GM21381 (cell line): ENCODE results near the gene MYOF.
"Not testable (repeated sequence)": the region's sequence is repeated elsewhere in the genome, so short reads cannot be mapped to it uniquely, and the experiment has no call there.

ENCODE experiments used
- ATAC-seq: cut with Tn5 transposase; IDR thresholded peaks from one replicate; pipeline ENCODE4 v1.9.1; 2021; ENCODE audit warnings: mild to moderate bottlenecking, moderate library complexity; ENCODE audit not compliant: unreplicated experiment

MYOF gene

DNA sequence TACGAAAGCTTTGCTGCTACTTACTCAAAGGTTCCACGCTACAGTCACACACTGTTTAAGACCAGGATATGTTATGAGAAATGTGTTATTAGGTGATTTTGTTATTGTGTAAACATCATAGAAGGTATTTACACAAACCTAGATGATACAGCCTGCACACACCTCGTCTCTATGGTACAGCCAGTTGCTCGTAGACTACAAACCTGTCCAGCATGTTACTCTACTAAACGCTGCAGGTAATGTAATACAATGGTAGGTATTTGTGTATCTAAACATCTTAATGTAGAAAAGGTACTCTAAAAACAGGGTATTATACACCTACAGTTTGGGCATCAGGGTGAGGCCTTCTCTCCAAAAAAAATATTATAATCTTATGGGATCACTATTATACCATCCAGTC lies 181.2 kb downstream of the MYOF start:
- no peak for ATAC-seq

DNA sequence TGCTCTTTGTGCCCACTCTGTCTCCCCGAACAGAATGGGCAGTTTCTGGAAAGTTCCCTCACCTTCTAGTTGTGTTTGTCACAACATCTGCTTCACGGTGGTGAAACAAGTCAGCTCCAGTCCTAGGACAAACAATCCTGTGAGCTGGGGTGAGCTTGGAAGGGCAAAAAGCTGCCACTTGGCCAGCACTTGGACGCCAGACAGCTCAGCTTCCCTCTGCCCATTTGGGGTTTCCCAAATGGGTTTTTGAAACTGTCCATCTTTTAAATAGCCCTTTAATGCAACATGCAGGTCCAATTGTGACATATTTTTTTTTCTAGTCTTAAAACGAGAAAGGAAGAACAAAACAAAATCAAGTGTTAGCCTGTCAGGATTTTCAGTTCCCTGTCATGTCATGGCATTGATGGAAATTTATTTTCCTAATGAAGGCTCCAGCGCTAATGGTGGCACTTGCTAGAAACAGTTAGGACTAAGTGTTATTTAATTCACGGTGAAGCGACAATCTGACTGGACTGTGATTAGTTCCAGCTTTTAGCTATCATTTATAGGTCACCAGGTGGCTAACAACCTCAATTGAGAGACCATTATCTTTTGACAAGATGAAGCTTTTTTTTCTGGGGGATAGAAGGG lies 181.7 kb downstream of the MYOF start:
- ATAC-seq: no peak

DNA sequence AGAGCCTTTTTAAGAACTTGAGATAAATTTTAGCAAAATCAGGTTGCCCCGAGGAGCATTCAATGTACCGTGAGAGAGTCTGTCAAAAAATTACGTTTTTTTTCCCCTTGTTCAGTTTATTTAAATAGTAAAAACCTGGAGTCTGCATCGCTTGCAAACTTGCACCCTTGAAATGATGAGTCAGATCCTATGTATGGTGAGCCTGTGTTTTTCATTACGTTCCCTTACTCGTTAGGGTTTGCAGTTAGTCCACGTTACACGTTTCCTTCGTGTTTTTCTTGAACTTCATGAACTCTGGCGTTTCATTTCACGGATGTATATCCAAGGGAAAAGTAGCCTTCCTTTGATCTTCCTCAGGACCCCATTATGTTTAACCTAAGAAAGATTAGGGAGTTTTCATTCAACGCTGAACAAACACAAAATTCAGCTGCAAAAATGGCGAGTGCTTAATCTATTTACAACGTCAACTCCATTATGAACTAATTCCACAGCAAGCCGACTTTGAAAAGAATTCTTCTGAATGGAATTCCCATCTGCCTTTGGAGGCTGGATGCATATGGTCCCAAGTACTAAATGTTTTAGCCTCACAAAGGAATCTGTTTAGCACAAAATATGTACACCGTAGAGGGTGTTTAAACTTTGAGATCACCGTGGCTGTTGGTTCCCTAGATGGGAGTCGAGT lies 182.4 kb downstream of the MYOF start:
- no peak for ATAC-seq

DNA sequence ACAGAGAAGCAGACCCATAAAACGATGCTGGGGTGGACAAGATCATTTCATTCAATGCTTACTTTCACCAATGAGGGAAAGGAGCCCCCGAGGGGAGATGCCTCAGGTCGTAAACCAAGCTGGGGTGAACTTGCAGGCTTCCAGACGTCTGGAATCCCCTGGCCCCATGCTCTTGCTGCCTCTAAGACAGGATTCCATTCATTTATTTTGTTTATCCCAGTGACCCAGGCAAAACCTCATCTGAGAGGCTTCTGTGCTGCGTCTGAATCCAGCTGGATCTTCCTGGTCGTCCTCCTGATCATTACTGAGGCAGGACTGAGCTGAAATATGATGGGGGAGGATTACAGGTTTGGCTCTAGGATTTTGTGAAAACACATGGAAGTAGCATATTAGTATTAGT lies 182.9 kb downstream of the MYOF start:
- ATAC-seq: no peak

DNA sequence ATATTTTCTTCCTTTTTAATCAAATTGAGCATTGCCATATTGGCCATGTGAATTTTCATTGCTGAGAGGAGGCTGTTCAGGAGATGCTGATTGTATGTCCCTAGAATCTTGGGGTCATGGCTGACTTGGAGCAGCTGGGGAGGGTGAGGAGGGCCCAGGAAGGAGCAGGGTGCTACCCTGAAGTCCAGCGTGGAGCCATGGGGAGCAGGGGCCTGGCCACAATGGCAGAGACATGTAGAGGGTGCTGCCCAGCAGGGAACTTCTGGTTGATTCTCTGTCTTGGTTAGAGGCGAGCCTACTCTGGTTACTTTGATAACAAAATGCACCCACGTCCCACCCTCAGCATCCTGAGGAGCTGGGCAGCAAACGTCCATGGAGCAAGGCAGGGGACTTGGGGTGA lies 186.0 kb downstream of the MYOF start:
- no peak for ATAC-seq

DNA sequence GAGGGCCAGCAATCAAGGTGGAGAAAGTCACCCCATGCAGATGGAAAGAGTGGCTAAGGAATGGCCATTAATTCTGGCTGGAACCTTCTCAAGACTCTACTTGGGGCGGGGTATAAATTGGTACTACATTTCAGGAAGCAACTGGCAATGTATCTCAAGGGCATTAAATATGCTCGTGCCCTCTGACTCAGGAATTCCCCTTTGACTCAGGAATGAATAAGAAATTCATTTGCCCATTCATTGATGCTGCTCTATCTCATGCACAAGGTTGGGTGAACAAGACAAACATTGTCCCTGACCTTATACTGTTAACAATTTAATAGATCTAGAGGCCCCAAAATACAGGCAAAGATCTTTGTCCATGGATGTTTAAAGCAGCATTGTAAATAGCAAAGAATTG lies 188.1 kb downstream of the MYOF start:
- no peak for ATAC-seq

DNA sequence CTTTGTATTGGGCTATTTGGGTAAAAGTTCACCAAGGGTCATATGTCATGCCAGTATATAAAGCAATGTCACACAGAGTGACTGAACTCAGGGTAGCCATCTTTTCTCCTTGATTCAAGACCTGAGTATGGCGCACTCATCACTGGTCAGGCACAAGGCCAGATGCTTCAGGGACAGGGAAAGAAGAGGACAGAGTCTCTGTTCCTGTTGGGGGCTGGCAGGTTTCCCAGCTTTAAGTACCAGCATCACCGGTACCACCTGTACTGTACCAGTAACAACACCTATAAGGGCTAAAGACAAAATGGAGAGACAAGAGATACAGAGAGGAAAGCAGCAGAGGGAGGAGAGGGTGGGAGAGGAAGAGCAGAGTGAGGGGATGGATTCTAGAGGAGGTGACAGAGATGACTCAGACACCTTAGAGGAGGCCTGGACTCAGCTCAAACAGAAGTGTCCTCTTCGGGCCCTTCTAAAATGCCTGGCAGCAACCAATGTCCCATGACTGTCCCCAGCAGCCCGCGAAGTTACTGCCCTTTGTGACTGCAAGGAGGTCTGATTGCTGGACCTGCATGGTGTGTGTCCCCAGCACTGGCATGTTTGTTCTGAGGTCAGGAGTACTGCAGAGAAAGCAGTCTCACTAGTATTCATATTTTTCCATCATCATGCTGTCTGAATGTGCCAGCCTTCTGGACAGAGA lies 191.3 kb downstream of the MYOF start:
- ATAC-seq: no peak

DNA sequence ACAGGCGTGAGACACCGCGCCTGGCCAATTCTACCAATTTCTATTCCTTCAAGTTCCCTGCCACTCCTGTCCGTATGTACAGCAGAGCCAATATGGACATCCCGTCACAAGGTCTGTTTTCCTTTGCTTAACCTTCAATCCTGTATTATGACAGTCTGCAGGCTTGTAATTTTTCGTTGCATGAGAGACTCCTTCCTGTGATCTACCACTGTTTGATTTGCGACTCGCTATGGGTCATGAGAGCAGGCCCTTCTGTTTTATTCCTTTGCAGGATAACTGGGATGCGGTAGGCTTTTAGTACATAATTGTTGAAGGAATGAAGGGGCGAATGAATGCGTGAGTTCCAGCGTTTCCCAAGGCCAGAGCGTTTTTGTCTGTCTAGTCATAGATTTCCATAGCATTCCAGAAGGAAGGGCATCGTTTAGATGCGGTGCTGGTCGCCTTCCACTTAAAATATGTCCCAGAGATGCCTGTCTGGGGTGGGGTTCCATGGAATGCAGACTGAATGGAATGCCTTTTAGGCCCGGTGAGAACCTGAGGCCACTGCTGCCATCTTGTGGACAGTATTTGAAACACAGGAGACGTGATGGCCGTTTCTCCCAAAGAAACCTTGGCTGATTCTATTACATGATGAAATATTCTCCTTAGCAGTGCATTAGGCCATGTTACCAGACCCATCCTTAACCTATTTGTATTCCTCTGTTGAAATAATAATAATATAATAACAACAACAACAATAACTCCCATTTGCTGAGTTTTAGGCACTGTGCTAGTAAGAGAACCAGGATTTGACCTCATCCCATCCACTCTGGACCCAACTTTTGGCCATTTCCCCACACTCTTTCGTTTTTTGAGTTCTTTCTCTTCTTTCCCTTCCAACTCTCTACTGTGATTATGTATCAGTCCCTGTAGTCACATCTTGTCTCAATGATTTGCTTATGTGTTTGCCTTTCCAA lies 193.2 kb downstream of the MYOF start:
- no peak for ATAC-seq

DNA sequence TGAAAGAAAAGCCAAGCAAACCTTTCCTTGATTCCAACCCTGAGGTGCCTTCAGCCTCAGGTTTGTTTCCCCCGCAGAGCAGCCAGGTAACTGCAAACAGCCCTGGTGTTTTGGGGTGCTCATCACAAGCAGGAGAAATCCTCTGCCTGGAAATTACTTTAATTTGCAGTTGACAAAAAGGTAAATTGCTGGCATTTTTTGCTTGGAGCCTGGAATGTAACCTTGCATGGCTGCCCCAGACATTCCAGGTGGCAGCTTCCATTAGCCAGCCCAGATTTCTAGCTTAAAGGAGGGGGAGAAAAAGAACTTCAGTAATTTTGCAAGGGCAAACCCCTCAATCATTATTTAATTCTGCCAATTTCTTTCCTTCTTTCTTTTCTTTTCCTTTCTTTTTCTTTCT lies 194.4 kb downstream of the MYOF start:
- ATAC-seq: no peak

DNA sequence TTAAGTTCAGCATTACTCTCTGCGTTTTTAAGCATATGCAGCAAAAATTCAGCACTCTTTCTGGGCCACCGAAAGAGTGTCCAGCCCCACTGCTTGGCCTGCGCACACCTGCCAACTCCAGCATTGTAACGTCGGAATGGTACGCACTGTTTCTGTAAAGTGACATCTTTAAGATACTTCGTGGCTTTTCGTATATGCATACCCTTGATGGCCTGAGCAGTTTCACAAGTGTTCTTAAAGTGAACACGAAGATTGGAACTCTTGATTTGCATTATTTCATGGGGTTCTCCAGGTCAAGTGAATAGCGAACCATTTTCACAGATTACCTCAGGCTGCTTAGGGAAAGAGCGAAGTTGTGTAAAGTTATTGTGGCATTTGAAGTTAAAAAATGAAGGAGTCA lies 197.9 kb downstream of the MYOF start:
- not testable (repeated sequence) for ATAC-seq

DNA sequence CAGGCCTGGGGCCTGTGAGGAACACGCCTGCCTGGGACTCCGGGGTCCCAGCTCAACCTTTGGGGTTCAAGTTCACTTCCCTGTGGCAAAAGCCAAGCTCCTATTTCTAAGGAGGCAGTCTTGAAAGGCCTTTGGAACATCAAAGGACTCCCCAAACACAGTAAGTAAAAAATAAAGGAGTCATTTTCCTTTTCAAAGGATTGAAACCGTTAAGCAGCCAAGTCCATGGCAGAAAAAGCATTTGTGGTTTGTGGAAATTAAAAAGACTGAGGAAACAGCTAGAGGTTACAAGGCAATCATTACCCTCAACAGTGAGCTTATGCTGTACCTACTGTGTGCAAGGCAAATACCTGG lies 200.8 kb downstream of the MYOF start:
- no peak for ATAC-seq

DNA sequence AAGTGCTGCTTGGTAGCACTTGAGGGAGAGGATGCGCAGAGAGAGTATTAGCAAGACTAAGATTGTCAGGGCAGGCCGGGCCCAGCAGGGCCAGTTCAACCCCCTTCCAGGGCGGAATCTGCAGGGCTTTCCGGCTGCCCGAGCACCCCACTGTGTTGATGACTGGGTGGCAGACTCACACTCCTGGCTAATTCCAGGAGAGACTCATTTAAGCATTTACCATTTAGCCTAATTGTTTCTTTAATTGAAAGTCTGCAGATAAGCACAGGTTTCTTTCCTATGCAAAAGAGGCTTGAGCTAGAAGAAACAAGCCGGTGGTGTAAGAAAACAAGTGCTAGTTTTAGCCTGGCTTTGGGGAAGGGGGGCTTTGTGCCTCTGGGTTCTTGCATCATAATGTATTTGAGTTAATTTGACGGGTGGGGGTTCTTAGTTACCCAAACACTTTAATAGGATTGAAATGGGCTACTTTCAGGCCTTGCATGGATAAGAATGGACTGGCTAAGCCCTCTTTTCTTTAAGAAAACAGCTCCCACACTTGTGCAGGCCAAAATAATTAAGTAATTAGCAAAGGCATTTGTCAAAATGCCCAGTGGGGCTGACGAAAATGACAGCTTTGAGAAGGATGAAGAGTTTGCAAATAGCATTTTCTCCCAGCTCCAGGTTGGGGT lies 201.3 kb downstream of the MYOF start:
- no peak for ATAC-seq

DNA sequence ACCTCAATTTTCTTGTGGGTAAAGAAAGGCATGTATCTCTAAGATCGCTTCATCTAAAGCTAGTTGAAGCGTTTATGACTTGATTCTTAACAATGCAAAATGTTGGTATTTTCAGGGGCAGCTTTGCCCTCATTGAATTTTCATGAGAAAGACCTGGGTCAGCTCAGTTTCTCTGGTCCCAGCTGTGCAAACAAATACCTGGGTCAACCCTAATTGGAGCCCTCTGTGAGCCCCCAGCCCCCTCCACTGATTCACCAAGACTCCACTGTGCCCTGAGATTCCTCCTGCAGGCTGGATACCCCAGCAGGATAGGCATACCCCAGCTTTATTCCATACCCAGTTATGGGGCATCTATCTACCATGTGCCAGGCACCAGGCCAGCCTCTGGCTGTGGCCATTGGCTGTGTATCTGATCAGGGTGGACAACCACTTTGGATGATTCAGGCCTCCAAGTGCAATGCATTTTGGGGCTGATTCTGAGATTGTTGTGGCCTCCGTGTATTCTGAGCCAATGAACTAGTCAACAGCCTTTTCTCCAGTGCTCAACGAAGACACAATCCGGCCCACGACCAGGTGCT lies 201.9 kb downstream of the MYOF start:
- ATAC-seq: no peak

DNA sequence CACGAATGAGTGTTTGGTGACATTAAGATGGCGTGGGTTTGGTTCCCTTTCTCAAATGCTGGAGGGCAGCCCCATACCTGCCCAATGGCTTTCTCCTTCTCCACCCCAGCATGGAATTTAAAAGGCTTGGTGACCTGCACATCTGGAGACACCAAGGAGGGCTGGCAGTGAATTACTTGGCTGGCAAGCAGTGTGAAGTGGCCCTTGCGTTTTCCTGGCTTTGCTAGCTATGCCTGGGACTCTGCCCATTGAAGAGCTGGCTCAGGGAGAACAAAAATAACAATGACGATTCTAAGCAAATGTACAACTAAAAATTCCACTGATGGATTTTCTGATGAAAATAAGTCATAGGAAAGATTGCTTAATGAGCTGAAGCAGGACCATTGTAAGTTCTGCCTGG lies 204.8 kb downstream of the MYOF start:
- ATAC-seq: no peak

DNA sequence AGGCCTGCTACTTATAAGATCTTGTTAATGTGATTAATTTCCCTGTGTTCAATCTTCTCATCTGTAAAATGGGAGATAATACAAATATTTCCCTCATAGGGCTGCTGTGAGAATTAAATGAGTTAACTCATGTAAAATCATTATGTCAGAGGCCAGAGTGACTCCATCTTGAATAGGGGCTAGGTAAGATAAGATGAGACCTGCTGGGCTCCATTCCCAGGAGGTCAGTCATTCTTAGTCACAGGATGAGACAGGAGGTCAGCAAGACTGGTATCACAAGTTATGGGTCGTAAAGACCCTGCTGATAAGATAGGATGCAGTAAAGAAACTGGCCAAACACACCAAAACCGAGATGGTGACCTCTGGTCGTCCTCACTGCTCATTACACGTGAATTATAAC lies 207.7 kb downstream of the MYOF start:
- ATAC-seq: no peak

DNA sequence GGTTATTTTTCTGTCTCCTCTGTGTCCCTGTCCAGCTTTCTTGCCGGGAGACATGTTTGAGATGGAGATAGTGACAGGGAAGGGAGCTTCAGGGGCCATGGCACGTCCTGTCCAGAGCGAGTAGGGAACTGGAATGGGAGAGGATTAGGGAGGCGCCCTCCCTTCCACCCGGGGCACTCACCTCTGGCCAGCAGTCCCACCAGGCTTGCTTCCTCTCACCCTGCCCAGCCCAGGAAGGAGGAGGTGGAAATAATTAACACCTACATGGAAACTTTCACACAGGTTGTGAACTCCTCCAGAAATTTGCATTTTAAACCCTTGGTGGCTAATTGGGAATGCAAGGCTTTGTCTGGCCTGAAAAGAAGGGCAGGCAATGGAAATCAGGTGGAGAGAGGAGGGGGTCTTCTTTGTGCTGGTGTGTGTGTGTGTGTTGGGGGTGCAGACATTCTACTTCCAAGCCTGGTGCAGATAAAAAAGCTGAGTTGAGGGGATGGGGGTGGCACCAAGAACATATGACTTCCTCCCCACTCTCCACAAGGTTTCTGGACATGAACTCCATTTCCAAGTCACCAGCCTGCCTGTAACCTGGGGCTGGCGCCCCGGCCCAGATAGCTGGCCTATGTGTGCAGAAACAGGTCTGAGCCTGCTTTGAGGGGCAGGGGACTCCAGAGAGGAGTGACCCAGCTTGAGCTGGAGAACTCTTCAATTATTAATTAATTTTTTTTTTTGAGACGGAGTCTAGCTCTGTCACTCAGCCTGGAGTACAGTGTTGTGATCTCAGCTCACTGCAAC lies 209.1 kb downstream of the MYOF start:
- no peak for ATAC-seq

DNA sequence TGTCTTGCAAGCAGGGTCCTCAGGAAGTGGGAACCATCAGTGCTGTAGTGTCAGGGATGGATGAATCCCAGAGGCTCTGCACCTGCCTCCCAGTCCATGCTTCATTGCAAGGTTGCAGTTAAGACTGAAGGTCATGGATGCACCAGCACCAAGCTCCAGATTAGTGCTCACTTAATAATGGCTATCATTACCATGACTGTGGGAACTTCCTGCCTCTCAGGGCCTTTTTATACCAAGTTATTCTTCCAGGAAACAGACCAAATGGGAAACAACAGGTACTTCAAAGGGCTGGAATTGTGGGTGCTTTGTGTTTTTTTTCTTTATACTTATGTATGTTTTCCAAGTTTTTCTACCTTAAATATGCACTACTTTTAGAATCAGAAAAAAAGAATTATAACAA lies 210.8 kb downstream of the MYOF start:
- ATAC-seq: no peak

DNA sequence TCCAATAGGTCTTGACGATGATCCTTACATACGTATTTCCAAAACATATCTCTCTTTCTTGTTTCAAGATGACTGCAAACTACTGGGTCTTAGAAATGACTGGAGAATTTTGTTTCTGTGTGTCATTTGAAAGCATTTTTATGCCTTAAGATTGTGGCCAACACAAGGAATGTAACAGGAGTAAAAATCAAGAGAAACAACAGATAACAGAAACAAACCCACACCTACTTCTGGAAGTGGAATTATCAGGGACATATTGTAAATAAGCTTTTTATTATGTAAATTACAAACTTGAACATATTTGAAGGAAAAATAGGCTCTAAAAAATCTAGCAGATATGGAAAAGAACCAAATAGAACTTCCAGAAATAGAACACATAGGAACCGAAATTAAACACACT lies 212.9 kb downstream of the MYOF start:
- no peak for ATAC-seq

DNA sequence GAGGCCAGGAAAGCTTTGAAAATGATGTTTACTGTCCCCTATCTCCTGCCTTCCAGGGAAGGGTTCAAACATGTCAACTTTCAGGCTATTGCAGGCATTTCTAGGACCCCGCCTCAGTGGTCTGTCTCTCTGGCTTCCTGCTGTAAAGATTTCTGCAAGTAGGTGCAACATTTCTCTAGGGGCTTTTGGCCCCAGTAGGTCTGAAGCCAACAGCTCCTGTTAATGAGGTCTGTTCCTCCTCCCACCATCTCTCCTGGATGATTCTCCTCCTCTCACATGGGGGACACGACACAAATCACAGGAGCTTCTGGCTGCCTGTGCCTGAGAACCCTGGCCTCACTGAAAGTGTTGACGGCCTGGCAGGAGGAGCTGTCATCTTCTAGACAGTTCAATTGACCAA lies 214.1 kb downstream of the MYOF start:
- ATAC-seq: no peak

DNA sequence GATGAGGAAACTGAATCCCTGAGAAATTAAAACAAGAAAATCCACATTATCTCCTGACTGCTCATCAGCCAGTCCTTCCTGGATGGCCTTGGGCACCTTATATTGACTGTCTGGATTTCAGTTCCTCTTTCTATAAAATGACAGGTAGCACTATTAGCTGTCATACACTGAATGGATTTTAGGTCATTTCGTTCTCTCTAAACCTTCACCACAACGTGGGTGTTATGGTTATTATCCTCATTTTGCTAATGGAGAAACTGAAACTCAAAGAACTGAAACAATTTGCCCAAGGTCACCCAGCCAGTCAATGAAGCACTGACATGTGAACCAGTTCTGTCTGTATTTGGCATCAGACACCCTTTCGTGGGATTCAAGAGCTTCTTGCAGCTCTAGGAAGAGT lies 214.6 kb downstream of the MYOF start:
- ATAC-seq: peak; percentile 98
